K562 (cell line): ENCODE measurements around the gene KRTAP2-3. TPM values are rescaled to one million over a fixed set of nuclear protein-coding genes. Genes with fewer than 3 reads are reported as not detected.

ENCODE experiments used
- BCL6 ChIP-seq: fragments of 250-450 bp; sonication (Bioruptor Pico); IDR thresholded peaks from 2 replicates; pipeline ENCODE4 v1.4.0; 2020
- BDP1 ChIP-seq: IDR thresholded peaks from 3 replicates; pipeline ENCODE4 v1.6.1; 2011; ENCODE audit not compliant: insufficient read length, insufficient read depth
- ELF1 ChIP-seq: fragments of 200-800 bp; sonication (Bioruptor generic); IDR thresholded peaks from 2 replicates; pipeline ENCODE4 v1.6.1; 2016; ENCODE audit warnings: missing genetic modification characterization, missing compliant biosample characterization
- FOS ChIP-seq: IDR thresholded peaks from 3 replicates; pipeline ENCODE4 v1.6.1; 2011; ENCODE audit not compliant: insufficient read length; ENCODE audit errors: extremely low read depth
- GABPB1 ChIP-seq: sonication (generic); formaldehyde crosslinking; IDR thresholded peaks from 2 replicates; pipeline ENCODE4 v1.8.0; 2022; ENCODE audit warnings: mild to moderate bottlenecking, missing genetic modification reagents
- HDAC1 ChIP-seq, 2 experiments: fragments of 450-650 bp; IDR thresholded peaks; 2 replicates each; pipeline ENCODE4 v1.6.1; 2016 to 2017; ENCODE audit warnings: inconsistent platforms in 1 of 2, mild to moderate bottlenecking in 1 of 2, moderate library complexity in 1 of 2
- LCOR ChIP-seq: sonication (generic); formaldehyde crosslinking; IDR thresholded peaks from 2 replicates; pipeline ENCODE4 v1.8.0; 2022; ENCODE audit warnings: mild to moderate bottlenecking, missing genetic modification reagents
- MAFF ChIP-seq: IDR thresholded peaks from 2 replicates; pipeline ENCODE4 v1.6.1; 2012; ENCODE audit warnings: low read length, improper control_type of control experiment
- MAFG ChIP-seq: fragments of 450-650 bp; conservative IDR thresholded peaks from 2 replicates; pipeline ENCODE4 v1.6.1; 2016; ENCODE audit warnings: missing genetic modification characterization, missing compliant biosample characterization
- NCOA1 ChIP-seq: fragments of 450-650 bp; IDR thresholded peaks from 2 replicates; pipeline ENCODE4 v1.6.1; 2016; ENCODE audit warnings: low read depth
- PTTG1 ChIP-seq: fragments of 450-650 bp; IDR thresholded peaks from 2 replicates; pipeline ENCODE4 v1.6.1; 2016; ENCODE audit warnings: low read depth, mild to moderate bottlenecking, missing genetic modification characterization, missing compliant biosample characterization
- RBM25 ChIP-seq: fragments of 200-400 bp; formaldehyde crosslinking; IDR thresholded peaks from 2 replicates; pipeline ENCODE4 v1.6.1; 2018; ENCODE audit warnings: low read length, low read depth, moderate library complexity; ENCODE audit not compliant: severe bottlenecking
- SETDB1 ChIP-seq: IDR thresholded peaks from one replicate; pipeline ENCODE4 v1.6.1; 2012; ENCODE audit warnings: low read length, control low read depth, inconsistent platforms
- STAT5B ChIP-seq: fragments of 250-450 bp; sonication (Bioruptor Pico); IDR thresholded peaks from 2 replicates; pipeline ENCODE4 v1.8.0; 2021; ENCODE audit warnings: mild to moderate bottlenecking, inconsistent platforms
- TBL1XR1 ChIP-seq, 2 experiments: IDR thresholded peaks; 2 replicates each; pipeline ENCODE4 v1.6.1; 2012; ENCODE audit warnings: improper control_type of control experiment in 2 of 2, low read length in 2 of 2, mild to moderate bottlenecking in 1 of 2
- TSC22D4 ChIP-seq: fragments of 450-650 bp; IDR thresholded peaks from 2 replicates; pipeline ENCODE4 v1.6.1; 2016; ENCODE audit warnings: missing genetic modification characterization, missing biosample characterization, control low read depth
- YY1 ChIP-seq, 3 experiments: IDR thresholded peaks; 2 replicates each; pipeline ENCODE4 v1.6.1; 2011; ENCODE audit warnings: low read length in 2 of 3, mild to moderate bottlenecking in 2 of 3, moderate library complexity in 2 of 3, borderline replicate concordance in 1 of 3, control low read depth in 1 of 3, low read depth in 1 of 3; ENCODE audit not compliant: insufficient read depth in 3 of 3, insufficient replicate concordance in 2 of 3, control insufficient read depth in 1 of 3, insufficient read length in 1 of 3; ENCODE audit errors: extremely low read depth in 1 of 3
- ZBTB8A ChIP-seq: fragments of 450-650 bp; IDR thresholded peaks from 2 replicates; pipeline ENCODE4 v1.6.1; 2018; ENCODE audit warnings: mild to moderate bottlenecking, moderate library complexity; ENCODE audit not compliant: partially characterized antibody
- ZNF134 ChIP-seq: fragments of 250-450 bp; sonication (Bioruptor Pico); conservative IDR thresholded peaks from 2 replicates; pipeline ENCODE4 v1.4.0; 2020
- ZNF146 ChIP-seq: IDR thresholded peaks from one replicate; pipeline ENCODE4 v1.6.1; 2018; ENCODE audit warnings: missing compliant biosample characterization; ENCODE audit not compliant: unreplicated experiment
- ZNF174 ChIP-seq: fragments of 250-450 bp; sonication (Bioruptor Pico); IDR thresholded peaks from 2 replicates; pipeline ENCODE4 v1.4.0; 2020; ENCODE audit warnings: mild to moderate bottlenecking
- ZNF212 ChIP-seq: fragments of 450-650 bp; formaldehyde crosslinking; IDR thresholded peaks from 2 replicates; pipeline ENCODE4 v1.4.0; 2020; ENCODE audit warnings: mild to moderate bottlenecking
- ZNF431 ChIP-seq: sonication (generic); formaldehyde crosslinking; IDR thresholded peaks from 2 replicates; pipeline ENCODE4 v1.8.0; 2022; ENCODE audit warnings: mild to moderate bottlenecking, missing genetic modification reagents
- ZNF444 ChIP-seq: fragments of 250-450 bp; sonication (Bioruptor Pico); IDR thresholded peaks from 2 replicates; pipeline ENCODE4 v1.4.0; 2020; ENCODE audit warnings: mild to moderate bottlenecking, moderate library complexity
- ZNF589 ChIP-seq: fragments of 200-800 bp; sonication (Bioruptor generic); IDR thresholded peaks from 2 replicates; pipeline ENCODE4 v1.6.1; 2016; ENCODE audit warnings: low read depth, missing genetic modification characterization, missing compliant biosample characterization
- polyA plus RNA-seq, 8 experiments: library from polyadenylated mRNA; depleted of rRNA in 4 of 8; stranded (reverse) in 5 of 8; unstranded in 3 of 8; fragments of >200 nt; fragmentation: Nextera tagmentation in 2 of 8; fragmentation: Illumina TruSeq in 1 of 8; extraction: Ambion mirVana in 2 of 8; extraction: Trizol in 1 of 8; gene quantifications; 2 replicates each; pipeline versions ENCODE4 v1.2.1 to v1.2.3, GENCODE V29; 2011 to 2014; ENCODE audit warnings: inconsistent platforms in 1 of 8, missing spikeins in 1 of 8
- total RNA-seq, 7 experiments: library from RNA; depleted of rRNA in 6 of 7; stranded (reverse); fragments of >200 nt in 6 of 7; fragmentation: Illumina TruSeq in 2 of 7; extraction: Trizol in 2 of 7; gene quantifications; 2 replicates each; pipeline versions ENCODE4 v1.2.1 to v1.2.3, GENCODE V29; 2011 to 2021; ENCODE audit warnings: low replicate concordance in 1 of 7
- TF ChIP-seq, protein P1 (sequence below): fragments of 450-650 bp; formaldehyde crosslinking; IDR thresholded peaks from 2 replicates; pipeline ENCODE4 v1.4.0; 2020; ENCODE audit warnings: mild to moderate bottlenecking, moderate library complexity
- TF ChIP-seq, protein P2 (sequence below): fragments of 250-450 bp; sonication (Bioruptor Pico); IDR thresholded peaks from 2 replicates; pipeline ENCODE4 v1.9.0; 2021; ENCODE audit warnings: mild to moderate bottlenecking
- TF ChIP-seq, protein P3 (sequence below): sonication (generic); formaldehyde crosslinking; IDR thresholded peaks from 2 replicates; pipeline ENCODE4 v1.8.1; 2022; ENCODE audit warnings: missing genetic modification reagents

KRTAP2-3 gene
- total and polyA plus RNA-seq, 9 of the 15 experiments (the other 6 are each of a cell fraction or from before 2014, with no cell fraction given), result not detected

DNA sequence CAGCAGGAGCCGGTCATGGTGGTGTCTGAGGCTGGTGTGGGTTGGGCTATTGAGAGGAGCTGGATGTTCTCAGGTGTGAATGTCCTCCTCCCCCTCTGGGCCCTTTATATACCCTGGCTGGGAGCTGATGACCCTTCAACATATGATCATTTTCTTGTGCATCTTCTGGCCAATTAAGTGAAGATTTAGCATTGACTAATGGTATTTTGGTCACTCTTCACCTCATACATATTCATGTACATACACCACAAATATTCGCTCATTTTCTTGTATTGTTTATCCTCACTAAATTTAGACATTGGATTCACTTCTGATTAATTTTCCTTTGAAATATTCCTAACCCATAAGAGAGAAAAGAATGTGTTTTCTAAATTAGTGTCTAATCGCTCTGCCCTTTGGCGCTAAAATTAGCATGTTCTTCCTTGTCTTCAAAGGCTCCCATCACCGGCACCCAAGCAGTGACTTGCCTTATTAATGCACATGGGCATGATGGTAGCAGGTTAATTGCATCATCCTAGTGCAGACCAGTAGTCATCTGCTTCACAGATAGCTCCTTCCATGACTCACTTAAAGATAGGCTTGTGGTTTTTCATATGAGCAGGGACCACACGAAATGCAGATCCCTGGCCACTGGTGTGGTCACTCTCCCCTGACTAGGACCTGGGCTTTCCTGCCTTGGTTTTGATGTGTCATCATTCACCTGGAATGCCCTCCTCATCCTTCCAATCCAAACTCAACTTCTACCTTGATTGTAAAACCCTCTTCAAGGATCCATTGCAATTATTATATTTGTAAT is 6.1 kb upstream of the KRTAP2-3 start, which contains the start of gene KRTAP2-4 (continued):
- TF ChIP-seq, protein P1, sequence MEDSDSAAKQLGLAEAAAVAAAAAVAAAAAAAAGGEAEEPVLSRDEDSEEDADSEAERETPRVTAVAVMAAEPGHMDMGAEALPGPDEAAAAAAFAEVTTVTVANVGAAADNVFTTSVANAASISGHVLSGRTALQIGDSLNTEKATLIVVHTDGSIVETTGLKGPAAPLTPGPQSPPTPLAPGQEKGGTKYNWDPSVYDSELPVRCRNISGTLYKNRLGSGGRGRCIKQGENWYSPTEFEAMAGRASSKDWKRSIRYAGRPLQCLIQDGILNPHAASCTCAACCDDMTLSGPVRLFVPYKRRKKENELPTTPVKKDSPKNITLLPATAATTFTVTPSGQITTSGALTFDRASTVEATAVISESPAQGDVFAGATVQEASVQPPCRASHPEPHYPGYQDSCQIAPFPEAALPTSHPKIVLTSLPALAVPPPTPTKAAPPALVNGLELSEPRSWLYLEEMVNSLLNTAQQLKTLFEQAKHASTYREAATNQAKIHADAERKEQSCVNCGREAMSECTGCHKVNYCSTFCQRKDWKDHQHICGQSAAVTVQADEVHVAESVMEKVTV (CRISPR knock-in tag), result no peak
- TF ChIP-seq MAFF (no peak; the same call in 1 of the 2 replicates), ZNF431 (CRISPR knock-in tag) (no peak), ZNF589 (peak; percentile 85; the same call in 1 of the 2 replicates), HDAC1 (IDR thresholded peaks at IDR 0.05) (no peak), SETDB1 (no peak), YY1 (IDR thresholded peaks at IDR 0.05; ENCODE audit: borderline replicate concordance in 1 of 3, control insufficient read depth in 1 of 3, extremely low read depth in 1 of 3, insufficient read depth in 3 of 3, insufficient read length in 1 of 3, insufficient replicate concordance in 2 of 3, low read depth in 1 of 3, low read length in 2 of 3) (no peak), NCOA1 (no peak), BDP1 (no peak), BCL6 (CRISPR knock-in tag) (no peak), ZNF146 (CRISPR knock-in tag) (no peak), ZBTB8A (no peak), ZNF212 (CRISPR knock-in tag) (no peak), ELF1 (tag) (no peak), GABPB1 (CRISPR knock-in tag) (no peak), TSC22D4 (no peak), LCOR (no peak), ZNF134 (no peak), STAT5B (no peak), TBL1XR1 (IDR thresholded peaks at IDR 0.05; ENCODE audit: low read length in 2 of 2) (no peak), FOS (peak; percentile 23), PTTG1 (tag) (no peak), ZNF174 (no peak), MAFG (peak; percentile 75), ZNF444 (no peak), RBM25 (no peak)
- TF ChIP-seq, protein P2, sequence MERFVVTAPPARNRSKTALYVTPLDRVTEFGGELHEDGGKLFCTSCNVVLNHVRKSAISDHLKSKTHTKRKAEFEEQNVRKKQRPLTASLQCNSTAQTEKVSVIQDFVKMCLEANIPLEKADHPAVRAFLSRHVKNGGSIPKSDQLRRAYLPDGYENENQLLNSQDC, result no peak
- TF ChIP-seq, protein P3, sequence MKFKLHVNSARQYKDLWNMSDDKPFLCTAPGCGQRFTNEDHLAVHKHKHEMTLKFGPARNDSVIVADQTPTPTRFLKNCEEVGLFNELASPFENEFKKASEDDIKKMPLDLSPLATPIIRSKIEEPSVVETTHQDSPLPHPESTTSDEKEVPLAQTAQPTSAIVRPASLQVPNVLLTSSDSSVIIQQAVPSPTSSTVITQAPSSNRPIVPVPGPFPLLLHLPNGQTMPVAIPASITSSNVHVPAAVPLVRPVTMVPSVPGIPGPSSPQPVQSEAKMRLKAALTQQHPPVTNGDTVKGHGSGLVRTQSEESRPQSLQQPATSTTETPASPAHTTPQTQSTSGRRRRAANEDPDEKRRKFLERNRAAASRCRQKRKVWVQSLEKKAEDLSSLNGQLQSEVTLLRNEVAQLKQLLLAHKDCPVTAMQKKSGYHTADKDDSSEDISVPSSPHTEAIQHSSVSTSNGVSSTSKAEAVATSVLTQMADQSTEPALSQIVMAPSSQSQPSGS (CRISPR knock-in tag), result no peak
